Bronchial epithelial cell (primary cell): ENCODE measurements around the gene RNF26. TPM values are rescaled to one million over a fixed set of nuclear protein-coding genes. Genes with fewer than 3 reads are reported as not detected.

Experiments used
- DNase-seq: peaks from one replicate; pipeline ENCODE4 v3.0.0-alpha.2; 2010; ENCODE audit warnings: low read depth
- FAIRE-seq: peaks from 2 replicates; lab custom pipeline; 2011; peaks lifted over from hg19 to GRCh38; lab: Jason Lieb, UNC
- H3K27me3 ChIP-seq: 2 replicates; pipeline ENCODE4 v1.5.1; 2011; ENCODE audit warnings: low read length; ENCODE audit not compliant: control insufficient read depth, insufficient read depth
- H3K36me3 ChIP-seq: 2 replicates; pipeline ENCODE4 v1.5.1; 2011; ENCODE audit warnings: low read length; ENCODE audit not compliant: control insufficient read depth, insufficient read depth
- H3K4me3 ChIP-seq: 2 replicates; pipeline ENCODE4 v1.5.1; 2011; ENCODE audit warnings: mild to moderate bottlenecking, low read depth, low read length, control low read depth
- CTCF ChIP-seq: IDR thresholded peaks from 2 replicates; pipeline ENCODE4 v1.5.1; 2011; ENCODE audit warnings: mild to moderate bottlenecking, moderate library complexity, low read length, control low read depth, inconsistent platforms; ENCODE audit not compliant: insufficient read depth, severe bottlenecking
- total RNA-seq: library from RNA; depleted of rRNA; stranded (reverse); fragments of >200 nt; gene quantifications from 2 replicates; pipeline ENCODE4 v1.2.1, GENCODE V29; 2014

RNF26 gene
- 2.4 and 3.6 TPM in 2 replicates for total RNA-seq

DNA sequence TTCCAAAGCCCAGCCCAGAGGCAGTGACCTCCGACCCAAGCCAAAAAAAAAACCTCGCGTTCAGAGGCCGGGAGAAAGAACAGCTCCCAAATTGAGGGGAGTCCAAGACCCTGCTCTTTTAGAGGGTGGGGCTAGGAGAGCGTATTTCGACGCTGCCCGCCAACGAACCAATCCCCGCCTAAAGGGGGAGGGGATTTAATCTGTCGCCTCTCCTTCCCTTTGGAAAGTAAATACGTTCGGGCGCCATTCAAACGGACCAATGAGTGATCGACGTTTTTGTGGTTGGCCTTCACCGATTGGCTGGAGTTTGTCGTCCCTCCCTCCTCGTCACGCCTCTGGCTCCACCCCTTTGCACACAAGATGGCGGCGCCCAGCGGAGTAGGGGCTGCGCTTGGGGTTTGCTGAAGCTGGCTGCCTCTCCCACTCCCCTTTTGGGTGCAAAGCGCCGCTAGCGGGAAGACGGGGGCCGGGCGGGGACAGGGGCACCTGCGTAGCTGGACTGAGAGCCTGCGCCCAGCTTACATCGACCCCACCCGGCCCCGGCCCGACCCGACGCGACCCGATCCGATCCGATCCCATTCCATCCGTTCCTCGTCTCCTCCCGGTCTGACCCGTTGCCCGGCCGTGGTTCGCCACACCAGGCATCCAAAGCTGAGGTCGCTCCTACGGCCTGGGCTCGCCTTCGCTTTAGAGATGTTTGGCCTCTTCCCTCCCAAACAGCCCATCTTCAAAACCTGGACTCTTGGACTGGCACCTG, at the start of gene RNF26:
RNF26 (plus strand) TSS at position 354 of the 757 bp plus-strand sequence. CDS start 596 bp downstream, outside the sequence.
- TF ChIP-seq CTCF, result no peak
- Histone ChIP-seq H3K36me3 (peaks cover 5% of the 10 kb centered on the region), H3K4me3 (peak within 1 kb of the TSS; percentile 75), H3K27me3 (peaks cover 2% of the 10 kb centered on the region)
- DNase-seq (peak; percentile 94), FAIRE-seq (peak; percentile 76)

DNA sequence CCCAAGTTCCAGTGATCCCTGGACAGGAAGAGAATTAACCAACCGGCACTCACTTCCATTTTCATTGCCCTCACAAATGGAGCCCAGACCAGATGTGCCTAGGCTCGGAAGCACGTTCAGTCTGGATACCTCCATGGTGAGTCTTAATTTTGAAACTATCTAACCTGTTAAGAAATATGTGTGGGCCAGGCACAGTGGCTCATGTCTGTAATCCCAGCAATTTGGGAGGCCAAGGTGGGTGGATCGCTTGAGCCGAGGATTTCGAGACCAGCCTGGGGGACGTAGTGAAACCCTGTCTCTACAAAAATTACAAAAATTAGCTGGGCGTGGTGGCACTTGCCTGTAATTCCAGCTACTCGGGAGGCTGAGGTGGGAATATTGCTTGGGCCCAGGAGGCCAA, 48.9 kb upstream of the RNF26 start:
- DNase-seq (no peak), FAIRE-seq (no peak)
- H3K36me3 ChIP-seq, result peaks cover 9% of the 10 kb centered on the region
- no peak for TF ChIP-seq CTCF
- H3K4me3 ChIP-seq, result no peak overlapping the region
- H3K27me3 ChIP-seq, result no peaks in the 10 kb centered on the region

DNA sequence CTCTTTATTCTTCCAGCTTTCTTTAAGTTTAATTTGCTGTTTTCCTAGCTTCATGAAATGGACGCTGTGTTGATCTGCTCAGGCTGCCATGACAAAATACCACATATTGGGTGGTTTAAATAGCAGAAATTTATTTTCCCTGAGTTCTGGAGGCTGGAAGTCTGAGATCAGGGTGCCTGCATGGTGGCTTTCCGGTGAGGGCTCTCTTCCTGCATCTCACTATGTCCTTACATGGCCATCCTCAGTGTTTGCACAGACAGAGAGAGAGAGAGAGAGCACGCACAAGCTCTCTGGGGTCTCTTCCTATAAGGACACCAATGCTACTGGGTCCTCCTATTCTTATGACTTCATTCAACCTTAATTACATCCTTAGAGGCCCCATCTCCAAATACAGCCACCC, 46.1 kb upstream of the RNF26 start:
- no peak for FAIRE-seq
- Histone ChIP-seq H3K36me3 (peaks cover 9% of the 10 kb centered on the region), H3K4me3 (no peak overlapping the region), H3K27me3 (no peaks in the 10 kb centered on the region)
- DNase-seq, result no peak
- TF ChIP-seq CTCF, result no peak

- TF ChIP-seq CTCF, result no peak
- DNase-seq (no peak), FAIRE-seq (no peak)
- Histone ChIP-seq H3K27me3 (no peaks in the 10 kb centered on the region), H3K4me3 (no peak overlapping the region), H3K36me3 (peaks cover 4% of the 10 kb centered on the region)
Measured at GRCh38 chr11:119290894-119291497, 43.3 kb upstream of the RNF26 start.

DNA sequence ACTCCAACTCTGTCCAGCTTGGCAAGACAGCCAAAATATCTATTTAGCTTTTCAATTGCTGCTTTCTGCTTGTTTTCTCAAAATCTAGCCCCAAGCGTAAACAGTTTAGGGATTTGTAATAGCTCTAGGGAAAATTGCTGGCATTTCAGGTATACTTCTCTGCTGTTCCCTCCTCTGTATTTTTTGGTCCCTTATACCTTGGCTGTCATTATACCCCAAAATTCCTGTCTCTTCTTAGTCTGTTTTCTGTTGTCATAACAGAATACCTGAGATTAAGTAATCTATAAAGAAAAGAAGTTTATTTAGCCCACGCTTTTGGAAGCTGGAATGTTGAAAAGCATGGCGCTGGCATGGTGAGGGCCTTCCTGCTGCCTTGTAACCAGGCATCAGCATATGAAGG, 40.9 kb upstream of the RNF26 start:
- no peak for TF ChIP-seq CTCF
- FAIRE-seq, result no peak

More for the DNA sequence above, 40.9 kb upstream of the RNF26 start:
- Histone ChIP-seq H3K36me3 (peaks cover 3% of the 10 kb centered on the region), H3K4me3 (no peak overlapping the region), H3K27me3 (no peaks in the 10 kb centered on the region)
- DNase-seq, result no peak
